HG02840 (cell line): ENCODE data around the gene MCM8.

Experiments used
- ATAC-seq: cut with Tn5 transposase; IDR thresholded peaks from one replicate; pipeline ENCODE4 v1.9.1; 2021; ENCODE audit warnings: mild to moderate bottlenecking, moderate library complexity, moderate number of reproducible peaks; ENCODE audit not compliant: unreplicated experiment, low FRiP score

The MCM8 gene

DNA sequence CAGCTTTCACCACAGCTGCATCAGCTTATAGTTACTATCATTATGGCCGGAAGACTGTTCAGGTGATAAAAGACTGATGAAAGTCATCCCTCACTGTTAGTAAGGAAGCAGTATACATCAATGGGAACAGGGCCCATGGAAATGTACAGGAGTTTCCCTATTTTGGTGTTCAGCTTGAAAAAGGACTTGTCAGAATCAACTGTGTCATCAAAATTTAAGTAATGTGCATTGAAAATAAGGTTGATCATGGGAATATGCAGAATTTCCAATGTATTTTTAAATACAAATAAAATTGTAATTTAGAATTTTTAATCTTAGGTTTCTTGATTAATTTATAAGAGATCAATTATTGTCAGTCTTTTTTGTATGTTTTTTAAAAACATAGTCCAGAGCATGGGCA lies 86.6 kb downstream of the MCM8 start:
- no peak for ATAC-seq

DNA sequence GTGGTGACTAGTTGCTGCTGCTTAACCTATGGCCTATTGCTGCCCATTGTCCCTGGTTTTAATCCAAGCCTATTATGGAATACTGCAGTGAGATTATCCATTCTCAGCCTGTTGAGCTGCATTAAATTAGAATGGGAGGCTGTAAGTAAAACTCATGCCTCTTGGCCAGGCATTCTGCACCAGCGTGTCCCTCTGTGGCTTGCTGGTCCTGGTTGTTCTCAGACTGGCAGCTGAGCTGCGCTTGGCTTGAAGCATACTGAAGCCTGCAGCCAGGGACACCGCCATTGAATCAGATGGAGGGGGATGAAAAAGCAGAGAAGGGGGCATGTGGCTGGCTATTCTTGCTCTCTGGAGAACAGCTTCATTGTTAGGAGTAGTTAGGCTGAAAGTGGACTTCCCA lies 87.8 kb downstream of the MCM8 start:
- no peak for ATAC-seq

DNA sequence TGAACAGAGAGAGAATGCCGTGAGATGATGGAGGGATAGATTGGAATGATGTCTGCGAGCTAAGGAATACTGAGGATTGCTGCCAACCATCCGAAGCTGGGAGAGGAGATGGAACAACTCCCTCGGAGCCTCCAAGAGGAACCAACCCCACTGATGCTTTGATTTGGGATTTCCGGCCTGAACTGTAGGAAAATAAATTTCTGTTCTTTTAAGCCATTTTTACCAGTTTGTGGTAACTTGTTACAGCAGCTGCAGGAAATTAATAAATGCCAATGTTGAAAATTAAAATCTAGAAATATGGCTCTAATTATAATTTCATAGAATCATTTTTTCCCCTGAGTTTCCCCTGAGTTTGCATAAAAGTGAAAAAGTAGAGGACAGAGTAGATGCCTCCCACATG lies 89.3 kb downstream of the MCM8 start:
- no peak for ATAC-seq

GRCh38 chr20:6040540-6040939 lies 90.1 kb downstream of the MCM8 start:
- no peak for ATAC-seq

GRCh38 chr20:6040958-6041807 lies 90.7 kb downstream of the MCM8 start:
- no peak for ATAC-seq

DNA sequence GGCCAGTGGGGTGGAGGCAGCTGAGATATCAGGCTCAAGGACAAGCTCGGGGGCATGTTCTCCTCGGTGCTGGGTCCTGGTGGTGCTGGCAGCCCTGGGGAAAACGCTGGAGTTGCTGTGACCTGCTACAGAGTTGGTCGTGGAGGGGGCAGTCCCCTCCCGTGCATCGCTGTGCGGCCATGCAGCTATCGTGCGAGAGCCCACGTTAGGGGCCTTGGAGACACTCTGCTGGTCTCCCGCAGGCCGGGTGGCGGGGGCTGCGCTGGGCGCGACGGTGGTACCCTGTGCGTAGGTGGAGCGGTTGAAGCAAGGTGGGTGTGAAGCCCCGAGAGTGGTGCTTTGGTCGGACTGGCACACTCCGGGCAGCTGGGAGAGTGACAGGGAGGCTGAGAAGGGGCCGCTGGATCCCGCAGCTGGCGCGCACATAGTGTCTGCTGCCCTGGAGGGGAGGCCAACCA lies 91.4 kb downstream of the MCM8 start:
- ATAC-seq = no peak

DNA sequence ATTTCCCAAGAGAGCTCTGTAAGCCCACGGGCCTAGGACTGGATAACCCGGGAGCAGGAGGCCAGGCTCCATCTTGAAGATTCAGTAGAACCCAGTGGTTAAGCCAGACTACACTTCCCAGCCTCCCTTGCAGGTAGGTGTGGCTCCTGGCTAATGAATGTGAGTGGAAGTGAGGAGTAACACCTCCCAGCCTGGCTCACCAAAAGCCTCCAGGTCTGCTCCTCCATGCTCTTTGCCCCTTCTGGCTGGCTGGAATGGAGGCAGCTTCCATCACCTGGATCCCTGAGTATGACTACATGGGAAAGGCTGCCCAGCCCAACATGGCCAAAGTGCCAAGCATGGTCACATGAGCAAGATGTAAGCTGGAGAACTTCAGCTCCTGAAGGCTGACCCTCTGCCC lies 93.7 kb downstream of the MCM8 start:
- no peak for ATAC-seq

DNA sequence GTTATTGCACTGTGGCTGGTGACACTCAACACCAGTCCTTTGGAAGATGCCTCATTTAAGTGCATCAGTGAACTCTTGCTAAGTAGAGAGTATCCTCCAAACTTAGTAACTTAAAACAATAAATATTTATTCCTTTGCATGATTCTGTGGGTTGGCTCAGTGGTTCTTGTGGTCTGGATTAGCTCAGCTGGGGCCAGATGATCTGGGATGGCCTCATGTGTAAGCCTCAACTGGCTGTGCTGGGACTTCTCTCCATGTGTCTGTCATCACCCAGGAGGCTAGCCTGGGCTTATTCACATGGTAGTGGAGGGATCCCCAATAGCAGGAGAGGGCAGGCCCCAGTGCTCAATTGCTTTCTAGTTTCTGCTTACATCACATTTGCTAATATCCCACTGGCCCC lies 95.1 kb downstream of the MCM8 start:
- no peak for ATAC-seq

DNA sequence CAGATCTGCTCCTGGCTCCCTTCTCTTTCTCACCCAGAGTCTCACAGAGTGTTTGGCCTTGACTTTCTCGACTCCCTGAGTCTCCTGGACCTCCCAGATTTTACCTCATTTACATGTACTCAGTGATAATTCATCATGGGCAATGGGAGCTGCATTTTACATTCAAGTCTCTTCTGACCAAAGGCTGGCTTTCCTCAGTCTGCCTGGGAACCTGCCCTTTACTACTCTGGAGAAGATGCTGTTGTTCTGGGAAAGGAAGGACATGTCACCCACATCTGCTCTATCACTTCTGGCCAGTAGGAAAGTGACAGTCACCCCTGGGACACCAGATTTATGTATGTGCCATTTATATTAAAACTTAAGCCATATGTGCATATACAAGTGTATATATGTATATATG lies 96.0 kb downstream of the MCM8 start:
- ATAC-seq = no peak

GRCh38 chr20:6048391-6048790 lies 97.9 kb downstream of the MCM8 start:
- ATAC-seq = no peak
